Parathyroid adenoma (tissue), 2 donors: ENCODE data around the gene AMY2A.
"Not testable (repeated sequence)": the region's sequence is repeated elsewhere in the genome, so short reads cannot be mapped to it uniquely, and the experiment has no call there.

ENCODE experiments used
- H2AFZ ChIP-seq: fragments of 300-600 bp; sonication (generic); one replicate; pipeline ENCODE4 v1.7.0; 2017; ENCODE audit warnings: antibody characterized with exemption, mild to moderate bottlenecking
- H3K27ac ChIP-seq: fragments of 300-600 bp; sonication (generic); one replicate; pipeline ENCODE4 v1.7.0; 2017
- H3K27me3 ChIP-seq: fragments of 300-600 bp; sonication (generic); one replicate; pipeline ENCODE4 v1.7.0; 2017; ENCODE audit warnings: low read length; ENCODE audit not compliant: control insufficient read depth, insufficient read depth
- H3K36me3 ChIP-seq: fragments of 300-600 bp; sonication (generic); one replicate; pipeline ENCODE4 v1.7.0; 2017; ENCODE audit warnings: low read length; ENCODE audit not compliant: control insufficient read depth, insufficient read depth
- H3K4me1 ChIP-seq: fragments of 300-600 bp; sonication (generic); one replicate; pipeline ENCODE4 v1.7.0; 2017; ENCODE audit warnings: control low read depth
- H3K4me2 ChIP-seq: fragments of 300-600 bp; sonication (generic); one replicate; pipeline ENCODE4 v1.7.0; 2017; ENCODE audit warnings: low read length
- H3K4me3 ChIP-seq: fragments of 300-600 bp; sonication (generic); one replicate; pipeline ENCODE4 v1.7.0; 2017; ENCODE audit warnings: low read depth, low read length
- H3K79me2 ChIP-seq: fragments of 300-600 bp; sonication (generic); one replicate; pipeline ENCODE4 v1.7.0; 2017; ENCODE audit warnings: control low read depth
- H3K9ac ChIP-seq: fragments of 300-600 bp; sonication (generic); one replicate; pipeline ENCODE4 v1.7.0; 2017; ENCODE audit warnings: mild to moderate bottlenecking
- H3K9me3 ChIP-seq: fragments of 300-600 bp; sonication (generic); one replicate; pipeline ENCODE4 v1.7.0; 2017; ENCODE audit warnings: low read length; ENCODE audit not compliant: control insufficient read depth
- CTCF ChIP-seq: fragments of 300-600 bp; sonication (generic); IDR thresholded peaks from one replicate; pipeline ENCODE4 v1.7.0; 2017; ENCODE audit warnings: antibody characterized with exemption, mild to moderate bottlenecking
- donor health status: primary hyperparathyroidism.

AMY2A gene

GRCh38 chr1:103583887-103584286 is 33.3 kb upstream of the AMY2A start:
- Histone ChIP-seq H3K27me3 (no peaks in the 10 kb centered on the region), H3K4me3 (no peak overlapping the region), H2AFZ (no peak overlapping the region), H3K9ac (no peak overlapping the region), H3K4me2 (no peak overlapping the region), H3K27ac (no peak overlapping the region), H3K4me1 (no peaks in the 10 kb centered on the region), H3K79me2 (no peaks in the 10 kb centered on the region), H3K36me3 (no peaks in the 10 kb centered on the region), H3K9me3 (no peaks in the 10 kb centered on the region)
- no peak for TF ChIP-seq CTCF

GRCh38 chr1:103584537-103584936 is 32.7 kb upstream of the AMY2A start:
- H3K9ac ChIP-seq, result no peak overlapping the region
- H3K4me3 ChIP-seq, result no peak overlapping the region
- H3K4me1 ChIP-seq, result no peaks in the 10 kb centered on the region
- H3K9me3 ChIP-seq, result no peaks in the 10 kb centered on the region
- H3K27ac ChIP-seq, result no peak overlapping the region
- H3K27me3 ChIP-seq, result no peaks in the 10 kb centered on the region
- no peak overlapping the region for H2AFZ ChIP-seq
- TF ChIP-seq CTCF, result no peak
- no peak overlapping the region for H3K4me2 ChIP-seq
- H3K79me2 ChIP-seq, result no peaks in the 10 kb centered on the region
- no peaks in the 10 kb centered on the region for H3K36me3 ChIP-seq

GRCh38 chr1:103602740-103603139 is 14.5 kb upstream of the AMY2A start:
- H3K9ac ChIP-seq, H2AFZ ChIP-seq, H3K4me1 ChIP-seq, H3K4me3 ChIP-seq, H3K9me3 ChIP-seq, H3K27me3 ChIP-seq, H3K27ac ChIP-seq, H3K36me3 ChIP-seq, H3K4me2 ChIP-seq, H3K79me2 ChIP-seq: not testable (repeated sequence)

- Histone ChIP-seq H3K4me2 (no peak overlapping the region), H3K27me3 (no peaks in the 10 kb centered on the region), H3K9ac (no peak overlapping the region), H3K9me3 (no peaks in the 10 kb centered on the region), H3K4me3 (no peak overlapping the region), H3K27ac (no peak overlapping the region), H3K4me1 (no peaks in the 10 kb centered on the region), H3K79me2 (no peaks in the 10 kb centered on the region), H3K36me3 (no peaks in the 10 kb centered on the region), H2AFZ (no peak overlapping the region)
- TF ChIP-seq CTCF, result no peak
These were observed 865 bp upstream of the AMY2A start for GRCh38 chr1:103616362-103616761.

GRCh38 chr1:103627436-103627835 is 10.2 kb downstream of the AMY2A start:
- H3K36me3 ChIP-seq, H3K4me2 ChIP-seq, H2AFZ ChIP-seq, H3K4me3 ChIP-seq, H3K9ac ChIP-seq, H3K27ac ChIP-seq, H3K27me3 ChIP-seq, H3K4me1 ChIP-seq, H3K79me2 ChIP-seq, H3K9me3 ChIP-seq: not testable (repeated sequence)

- H3K27me3 ChIP-seq, H3K79me2 ChIP-seq, H3K9ac ChIP-seq, H2AFZ ChIP-seq, H3K4me2 ChIP-seq, H3K27ac ChIP-seq, H3K9me3 ChIP-seq, H3K36me3 ChIP-seq, H3K4me3 ChIP-seq, H3K4me1 ChIP-seq: not testable (repeated sequence)
These were observed 24.0 kb downstream of the AMY2A start for GRCh38 chr1:103641194-103641593.

GRCh38 chr1:103643908-103644307 is 26.7 kb downstream of the AMY2A start:
- H3K27me3 ChIP-seq, H3K27ac ChIP-seq, H3K4me2 ChIP-seq: not testable (repeated sequence)

GRCh38 chr1:103650305-103650704 is 33.1 kb downstream of the AMY2A start:
- H3K27me3 ChIP-seq, H3K4me3 ChIP-seq, H3K36me3 ChIP-seq, H3K9me3 ChIP-seq, H2AFZ ChIP-seq, H3K79me2 ChIP-seq, H3K27ac ChIP-seq, H3K9ac ChIP-seq, H3K4me2 ChIP-seq, H3K4me1 ChIP-seq: not testable (repeated sequence)

More at GRCh38 chr1:103643908-103644307, 26.7 kb downstream of the AMY2A start:
- H3K36me3 ChIP-seq, H3K4me1 ChIP-seq, H3K9me3 ChIP-seq, H3K9ac ChIP-seq, H3K79me2 ChIP-seq, H3K4me3 ChIP-seq, H2AFZ ChIP-seq: not testable (repeated sequence)

GRCh38 chr1:103650889-103651288 is 33.7 kb downstream of the AMY2A start:
- not testable (repeated sequence) for H3K4me2 ChIP-seq, H2AFZ ChIP-seq, H3K79me2 ChIP-seq, H3K36me3 ChIP-seq, H3K4me1 ChIP-seq, H3K27me3 ChIP-seq, H3K27ac ChIP-seq, H3K4me3 ChIP-seq, H3K9me3 ChIP-seq, H3K9ac ChIP-seq
